TTC549 (cell line): Measurements from ENCODE around the gene CCIN.
"Not testable (repeated sequence)": the region's sequence is repeated elsewhere in the genome, so short reads cannot be mapped to it uniquely, and the experiment has no call there.

Experiments
- FAIRE-seq: peaks from 2 replicates; lab custom pipeline; 2012; peaks lifted over from hg19 to GRCh38; lab: Jason Lieb, UNC

Gene CCIN

DNA sequence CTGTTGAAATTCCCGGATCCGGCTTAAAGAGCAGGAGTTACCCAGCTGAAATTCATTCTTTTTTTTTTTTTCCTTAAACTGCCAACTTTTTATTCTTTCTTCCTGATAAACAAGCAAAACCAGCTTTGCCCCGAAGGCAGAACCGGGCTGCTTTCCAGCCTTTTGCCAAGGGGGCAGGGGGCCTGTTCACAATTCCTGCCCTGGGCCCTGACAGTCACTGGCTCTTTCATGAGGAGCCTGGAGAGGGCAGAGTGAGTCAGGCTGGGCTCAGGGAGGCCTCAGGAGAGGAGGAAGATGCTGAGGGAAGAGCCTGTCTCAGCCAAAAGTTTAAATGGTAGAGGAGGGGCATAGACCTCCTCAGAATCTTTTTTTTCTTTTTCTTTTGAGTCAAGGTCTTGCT lies 27.9 kb upstream of the CCIN start:
- FAIRE-seq, result no peak

DNA sequence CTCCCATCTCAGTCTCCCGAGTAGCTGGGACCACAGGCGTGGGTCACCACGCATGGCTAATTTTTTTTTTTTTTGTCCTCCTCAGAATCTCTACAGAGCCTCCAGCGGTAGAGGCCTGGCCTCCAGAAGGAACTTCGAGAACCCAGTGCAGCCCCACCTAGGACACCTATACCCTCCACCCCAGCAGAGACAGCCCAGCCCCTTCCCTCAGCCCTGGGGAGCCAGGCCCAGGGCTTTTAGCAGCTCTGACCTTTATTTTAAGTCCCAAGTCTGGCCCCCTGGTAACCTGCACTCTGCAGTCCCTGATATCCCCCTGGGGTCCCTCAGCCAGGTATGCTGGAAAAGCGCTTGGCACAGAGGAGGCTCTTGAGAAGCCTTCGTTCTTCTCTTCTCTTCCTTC lies 27.4 kb upstream of the CCIN start:
- no peak for FAIRE-seq

DNA sequence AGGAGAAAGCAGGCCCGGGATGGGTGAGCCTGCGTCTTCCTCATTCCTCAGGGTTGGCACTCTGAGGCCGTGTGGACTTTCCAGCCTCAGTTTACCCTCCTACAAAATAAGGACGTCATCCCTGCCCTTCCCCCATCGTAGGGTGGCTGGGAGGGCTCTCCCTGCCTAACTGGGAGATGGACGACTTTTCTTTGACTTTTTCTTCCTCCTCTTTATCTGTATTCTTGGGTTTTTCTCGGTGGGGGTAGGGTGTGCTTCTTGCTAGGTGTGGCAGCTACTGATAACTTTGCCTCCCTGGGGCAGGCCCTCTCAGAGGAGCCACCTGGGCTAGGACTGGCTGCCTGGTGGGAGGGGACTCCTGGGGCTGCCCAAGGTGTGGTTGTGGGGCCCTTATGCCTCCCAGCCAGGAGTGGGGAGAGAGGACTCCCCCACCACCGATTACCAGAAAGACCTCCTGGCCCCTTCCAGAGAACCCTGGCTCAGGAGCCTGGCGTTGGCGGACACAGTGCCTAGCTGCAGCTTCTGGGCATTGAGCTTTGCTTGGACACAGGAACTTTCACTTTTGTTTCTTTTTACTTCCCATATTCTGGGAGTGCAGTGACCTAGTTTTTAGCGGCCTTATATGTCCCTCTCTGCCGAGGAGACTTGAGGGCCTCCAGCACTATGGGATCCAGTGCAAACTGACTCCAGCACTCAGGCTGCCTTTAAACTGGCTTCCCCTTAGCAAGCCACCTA lies 26.5 kb upstream of the CCIN start:
- FAIRE-seq, result no peak

DNA sequence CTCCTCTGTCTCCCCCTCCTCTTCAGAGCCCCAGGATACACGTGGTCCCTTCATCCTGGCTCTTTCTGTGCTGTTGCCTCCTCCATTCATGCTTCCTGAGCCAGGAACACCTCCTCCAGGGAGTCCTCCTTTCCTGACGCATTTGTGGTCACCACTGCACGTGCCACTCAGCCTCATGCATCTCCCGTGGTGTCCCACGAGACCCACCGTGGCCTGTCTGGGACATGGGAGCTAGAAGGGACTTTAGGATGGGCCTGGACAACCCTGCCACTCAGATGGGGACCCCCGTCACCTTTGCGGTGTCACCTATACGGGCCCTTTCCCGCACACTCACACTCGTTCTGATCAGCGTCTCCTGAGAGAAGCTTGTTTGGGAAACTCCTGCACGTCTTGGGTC lies 25.9 kb upstream of the CCIN start:
- FAIRE-seq, result no peak

DNA sequence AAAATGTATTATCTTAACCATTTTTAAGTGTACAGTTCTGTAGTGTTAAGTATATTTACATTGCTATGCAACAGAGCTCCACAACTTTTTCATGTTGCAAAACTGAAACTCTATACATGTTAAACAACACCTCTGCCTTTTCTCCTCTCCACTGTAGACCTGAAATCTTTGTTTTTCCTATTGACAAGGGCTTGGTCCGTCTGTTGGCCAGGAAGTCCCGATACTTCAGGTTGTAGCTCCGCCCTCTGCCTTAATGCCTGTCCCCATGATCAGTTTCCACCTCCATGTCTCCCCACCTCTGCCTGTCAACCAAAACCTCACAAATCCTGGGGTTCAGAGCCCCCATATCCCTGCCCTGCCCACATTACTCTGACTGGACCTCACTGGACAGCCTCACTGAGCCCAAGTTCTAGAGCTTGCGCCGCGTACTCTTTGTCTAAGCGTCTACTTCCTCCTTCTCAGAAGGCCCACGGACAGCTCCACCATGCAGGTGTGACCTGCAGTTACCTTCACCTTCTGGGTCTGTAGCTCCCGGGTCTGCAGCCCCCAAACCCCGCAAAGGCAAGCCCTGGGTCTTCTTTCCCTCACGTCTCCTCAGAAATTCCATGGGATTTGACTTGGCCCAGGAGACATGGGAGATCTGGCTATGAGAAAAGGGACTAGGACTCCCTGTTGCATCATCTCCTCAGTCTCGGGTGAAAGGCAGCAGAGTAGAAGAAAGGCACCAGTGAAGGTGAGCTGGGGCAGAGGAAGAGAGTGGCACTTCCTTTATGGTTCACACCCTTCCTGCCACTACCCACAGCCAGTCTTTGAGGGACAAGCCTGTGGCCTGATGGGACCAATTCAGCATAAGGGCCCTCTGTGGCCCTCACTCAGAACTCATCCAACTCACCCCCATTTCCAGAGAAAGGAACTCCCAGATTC lies 24.6 kb upstream of the CCIN start:
- FAIRE-seq, result no peak

DNA sequence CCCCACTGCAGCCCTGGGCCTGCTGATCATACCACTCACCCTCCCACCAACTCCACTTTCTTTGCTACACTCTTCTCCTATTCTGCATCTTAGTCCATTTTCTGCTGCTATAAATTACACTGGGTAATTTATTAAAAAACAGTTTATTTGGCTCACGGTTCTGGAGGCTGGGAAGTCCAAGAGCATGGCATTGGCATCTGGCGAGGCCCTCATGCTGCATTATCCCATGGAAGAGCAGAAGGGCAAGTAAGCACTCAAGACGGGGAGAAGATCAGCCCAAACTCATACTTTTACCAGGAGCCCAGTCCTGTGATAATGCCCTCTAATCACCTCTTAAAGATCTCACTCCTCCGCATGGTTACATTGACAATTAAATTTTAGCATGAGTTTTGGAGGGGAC lies 23.2 kb upstream of the CCIN start:
- FAIRE-seq, result no peak

DNA sequence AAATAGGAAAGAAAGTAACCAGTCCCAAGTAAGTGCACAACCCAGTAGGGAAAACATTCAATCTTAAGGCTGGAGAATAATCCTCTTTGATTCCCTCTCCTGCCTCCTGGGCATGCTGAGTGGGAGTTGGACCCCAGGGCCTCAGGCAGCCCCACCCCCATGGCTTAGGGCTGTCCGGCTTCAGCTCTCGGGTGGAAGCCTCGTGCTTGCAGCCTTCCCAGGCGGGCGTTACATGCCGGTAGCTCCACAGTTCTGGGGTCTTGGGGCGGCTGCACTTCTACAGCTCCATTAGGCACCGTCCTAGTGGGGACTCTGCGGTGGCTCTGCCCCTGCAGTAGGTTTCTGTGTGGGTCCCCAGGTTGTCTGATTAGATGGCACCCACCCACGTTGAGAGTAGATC lies 22.5 kb upstream of the CCIN start:
- no peak for FAIRE-seq

DNA sequence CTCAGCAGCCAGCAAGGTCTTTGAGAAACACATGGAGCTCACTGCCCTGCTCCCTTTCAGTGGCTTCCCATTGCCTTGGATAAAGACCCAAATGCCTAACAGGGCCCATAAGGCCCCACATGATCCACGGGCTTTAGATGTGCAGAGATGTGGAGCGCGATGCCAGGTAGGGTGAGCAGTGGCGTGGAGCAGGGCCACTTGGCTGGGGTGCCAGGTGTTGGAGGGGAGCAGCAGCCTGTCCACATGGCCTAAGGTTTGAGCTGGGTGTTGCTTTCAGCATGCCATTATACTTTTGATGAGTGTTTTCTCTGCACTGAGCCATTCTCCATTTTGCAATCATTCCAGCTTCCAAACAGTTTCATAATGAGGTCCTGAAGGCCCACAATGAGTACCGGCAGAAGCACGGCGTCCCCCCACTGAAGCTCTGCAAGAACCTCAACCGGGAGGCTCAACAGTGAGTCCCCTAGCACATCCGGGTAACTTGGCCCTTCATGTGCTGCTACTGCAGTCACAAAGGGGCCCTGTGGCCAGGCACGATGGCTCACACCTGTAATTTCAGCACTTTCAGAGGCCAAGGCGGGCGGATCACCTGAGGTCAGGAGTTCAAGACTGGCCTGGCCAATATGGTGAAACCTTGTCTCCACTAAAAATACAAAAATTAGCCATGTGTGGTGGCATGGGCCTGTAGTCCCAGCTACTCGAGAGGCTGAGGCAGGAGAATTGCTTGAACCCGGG lies 21.6 kb upstream of the CCIN start:
- FAIRE-seq, result no peak

DNA sequence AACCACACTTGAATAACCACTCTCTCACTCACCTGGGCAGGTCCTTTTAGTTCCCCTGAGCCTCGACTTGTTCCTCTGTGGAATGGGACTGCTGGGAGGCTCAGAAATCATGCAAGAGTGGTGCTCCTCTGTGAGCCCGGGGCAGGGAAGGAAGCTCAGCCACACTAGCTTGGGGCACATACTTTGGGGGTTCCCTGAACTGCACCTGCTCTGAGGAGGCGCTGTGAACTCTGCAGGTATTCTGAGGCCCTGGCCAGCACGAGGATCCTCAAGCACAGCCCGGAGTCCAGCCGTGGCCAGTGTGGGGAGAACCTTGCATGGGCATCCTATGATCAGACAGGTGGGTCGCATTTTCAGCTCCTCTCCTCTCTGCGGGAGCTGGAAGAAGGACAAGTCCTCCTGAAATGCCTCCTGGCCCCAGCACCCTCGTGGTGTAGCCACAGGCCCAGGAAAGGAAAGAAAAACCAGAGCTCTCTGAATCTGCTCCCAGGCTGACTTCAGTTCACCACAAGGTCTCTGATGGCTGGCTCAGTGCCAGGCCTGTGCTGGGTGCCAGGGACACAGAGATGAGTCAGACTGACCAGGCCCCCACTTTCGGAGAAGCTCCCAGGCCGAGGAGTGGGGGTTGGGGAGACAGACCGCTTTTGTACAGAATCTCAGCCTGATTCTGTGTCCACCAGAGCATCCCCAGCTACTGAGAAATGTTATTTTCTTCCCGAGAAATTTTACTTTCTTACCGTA lies 20.7 kb upstream of the CCIN start:
- no peak for FAIRE-seq

DNA sequence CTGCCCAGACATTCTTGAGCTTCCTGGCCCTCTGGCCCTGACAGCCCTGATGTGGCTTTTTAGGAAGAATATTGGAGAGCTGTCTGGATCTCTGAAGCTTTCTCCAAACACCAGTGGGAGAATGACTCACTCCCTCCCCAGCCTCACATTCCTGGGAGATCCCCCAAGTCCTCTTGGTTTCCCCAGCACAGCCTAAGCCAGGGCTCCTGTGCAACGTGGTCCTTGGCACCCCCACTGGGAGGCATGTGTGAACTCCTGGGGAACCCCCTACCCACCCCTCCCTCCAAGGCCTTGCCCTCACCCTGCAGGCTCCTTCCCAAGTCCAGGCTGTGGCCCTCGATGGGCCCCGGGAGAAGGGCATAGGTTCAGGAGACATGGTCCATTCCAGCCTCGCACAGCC lies 20.0 kb upstream of the CCIN start:
- FAIRE-seq, result no peak

DNA sequence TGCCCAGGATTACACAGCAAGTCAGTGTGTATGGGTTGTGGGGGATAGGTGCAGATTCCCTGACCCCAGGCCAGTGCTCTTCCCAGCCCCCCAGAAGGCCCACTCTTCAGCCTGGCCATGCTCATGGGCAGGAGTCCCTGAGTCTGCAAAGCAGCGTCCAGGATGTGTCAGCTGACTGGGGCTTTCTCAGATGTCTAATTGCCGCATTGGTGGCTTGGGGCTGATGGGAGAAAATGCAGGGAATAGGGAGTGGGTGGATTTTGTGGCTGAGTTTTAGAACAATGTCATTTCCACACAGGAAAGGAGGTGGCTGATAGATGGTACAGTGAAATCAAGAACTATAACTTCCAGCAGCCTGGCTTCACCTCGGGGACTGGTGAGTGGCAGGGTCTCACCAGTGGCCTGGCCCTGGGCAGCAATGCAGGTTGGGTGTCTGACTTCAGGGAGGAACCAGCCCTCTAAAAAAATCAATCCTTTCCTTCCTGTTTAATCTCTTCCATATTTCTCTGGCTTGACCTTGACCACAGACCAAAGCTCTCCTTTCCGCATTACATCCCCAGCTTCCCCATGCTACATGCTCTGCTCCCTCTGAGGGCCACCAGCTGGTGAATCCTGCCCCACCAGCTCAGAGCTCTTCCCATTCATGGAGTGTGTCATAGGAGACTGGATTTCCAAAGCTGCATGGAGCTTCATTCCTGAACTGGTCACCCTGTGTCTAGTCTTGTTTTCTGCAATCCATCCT lies 18.4 kb upstream of the CCIN start:
- no peak for FAIRE-seq

DNA sequence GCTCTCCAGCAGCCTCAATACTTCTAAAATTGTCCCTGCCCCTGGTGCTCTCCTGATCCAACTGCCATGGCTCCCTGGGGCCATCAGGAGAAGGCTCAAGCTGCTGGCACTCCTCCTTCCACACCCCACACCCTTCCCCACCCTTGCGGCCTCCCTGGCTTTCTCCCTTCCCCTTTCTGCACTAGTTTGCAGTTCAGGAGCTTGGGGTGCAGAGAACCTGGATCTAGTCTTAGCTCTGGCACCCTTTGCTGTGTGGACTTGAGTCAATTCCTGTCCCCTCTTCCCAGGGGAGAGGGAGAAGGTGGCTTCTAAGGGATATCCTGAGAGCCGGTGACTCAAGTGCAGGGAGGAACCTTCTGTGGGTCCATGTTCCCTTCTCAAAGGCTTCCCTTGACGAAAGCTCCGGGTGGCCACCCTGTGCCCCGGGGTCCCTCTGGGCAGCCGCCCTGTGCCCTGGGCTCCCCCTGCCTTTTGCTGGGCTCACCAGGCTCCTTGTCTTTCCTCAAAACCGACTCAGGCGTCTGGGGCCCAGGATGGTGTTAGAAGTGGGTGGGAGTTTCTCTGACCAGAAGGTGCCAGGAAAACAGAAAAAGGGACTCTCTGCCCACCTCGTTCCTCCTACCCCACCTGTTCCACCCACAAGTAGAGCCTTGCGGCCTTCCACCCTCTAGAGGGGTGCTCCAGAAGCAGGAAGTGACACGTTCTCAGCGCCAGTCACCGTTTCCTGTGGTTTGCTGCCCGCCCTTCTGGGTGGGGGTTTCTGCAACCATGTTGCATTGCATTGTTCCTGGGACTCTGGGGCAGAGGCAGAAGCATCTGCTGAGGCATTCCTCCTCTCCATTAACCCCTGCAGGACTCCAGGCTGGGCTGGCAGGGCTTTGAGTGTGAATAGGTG lies 17.6 kb upstream of the CCIN start:
- FAIRE-seq, result no peak

DNA sequence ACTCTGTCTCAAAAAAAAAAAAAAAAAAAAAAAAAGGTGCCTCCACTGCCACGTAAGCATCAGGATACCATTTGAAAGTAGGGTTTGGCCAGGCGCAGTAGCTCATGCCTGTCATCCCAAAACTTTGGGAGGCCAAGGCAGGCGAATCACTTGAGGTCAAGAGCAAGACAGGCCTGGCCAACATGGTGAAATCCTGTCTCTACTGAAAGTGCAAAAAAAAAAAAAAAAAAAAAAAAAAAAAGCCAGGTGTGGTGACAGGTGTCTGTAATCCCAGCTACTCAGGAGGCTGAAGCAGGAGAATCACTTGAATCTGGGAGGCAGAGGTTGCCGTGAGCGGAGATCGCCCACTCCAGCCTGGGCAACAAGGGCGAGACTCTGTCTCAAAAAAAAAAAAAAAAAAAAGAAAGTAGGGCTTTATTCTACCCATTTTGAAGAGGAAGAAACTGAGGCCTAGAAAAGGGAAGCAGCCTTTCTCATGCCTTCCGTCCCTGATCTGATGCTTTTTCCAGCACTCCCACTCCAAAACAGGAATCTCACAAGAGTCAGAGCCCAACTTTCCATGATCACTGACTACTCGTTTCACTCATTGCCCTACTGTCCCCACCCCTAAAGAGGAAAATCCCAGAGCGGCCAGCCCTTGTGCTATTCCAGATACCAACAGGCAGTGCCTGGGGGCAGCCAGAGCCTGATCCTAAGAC lies 16.3 kb upstream of the CCIN start:
- no peak for FAIRE-seq

DNA sequence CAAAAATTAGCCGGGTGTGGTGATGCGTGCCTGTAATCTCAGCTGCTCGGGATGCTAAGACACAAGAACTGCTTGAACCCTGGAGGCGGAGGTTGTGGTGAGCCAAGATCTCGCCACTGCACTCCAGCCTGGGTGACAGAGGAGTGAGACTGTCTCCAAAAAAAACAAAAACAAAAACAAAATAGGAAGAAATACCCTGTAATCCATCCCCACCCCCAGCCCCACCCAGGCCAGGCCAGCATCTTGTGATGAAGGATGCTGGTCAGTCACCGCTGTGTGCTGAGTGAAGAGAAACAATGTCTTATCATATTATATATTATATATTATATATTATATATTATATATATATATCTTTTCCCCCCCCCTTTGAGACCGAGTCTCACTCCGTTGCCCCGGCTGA lies 15.4 kb upstream of the CCIN start:
- FAIRE-seq, result no peak

DNA sequence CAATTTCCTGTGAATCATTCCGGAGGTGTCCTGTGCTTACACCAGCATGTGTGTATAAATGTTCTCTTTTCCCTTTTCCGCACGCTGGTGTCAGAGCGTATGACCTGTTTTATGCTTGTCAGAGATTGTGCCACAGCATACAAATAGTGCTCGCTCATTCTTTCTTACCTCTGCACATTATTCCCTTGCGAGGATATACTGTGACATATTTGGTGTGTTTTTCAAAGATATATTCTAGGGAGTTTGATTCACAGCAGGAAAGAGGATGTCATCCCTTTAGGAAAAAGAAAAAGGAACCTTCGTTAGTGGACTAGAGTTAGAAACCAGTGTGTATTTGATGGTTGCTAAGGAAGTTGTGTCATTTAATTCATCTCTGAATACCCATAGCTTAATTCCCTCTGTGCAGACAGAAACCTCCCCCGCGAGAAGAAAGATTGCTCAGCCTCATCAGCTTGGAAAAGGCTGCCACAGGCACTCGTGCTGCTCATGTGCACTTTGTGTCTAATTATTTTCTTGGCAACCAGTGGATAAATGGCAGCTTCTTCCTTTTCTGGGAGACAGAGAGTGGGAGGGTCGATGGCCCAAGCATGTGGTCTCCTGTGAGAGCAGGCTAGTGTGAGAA lies 14.7 kb upstream of the CCIN start:
- FAIRE-seq, result no peak

DNA sequence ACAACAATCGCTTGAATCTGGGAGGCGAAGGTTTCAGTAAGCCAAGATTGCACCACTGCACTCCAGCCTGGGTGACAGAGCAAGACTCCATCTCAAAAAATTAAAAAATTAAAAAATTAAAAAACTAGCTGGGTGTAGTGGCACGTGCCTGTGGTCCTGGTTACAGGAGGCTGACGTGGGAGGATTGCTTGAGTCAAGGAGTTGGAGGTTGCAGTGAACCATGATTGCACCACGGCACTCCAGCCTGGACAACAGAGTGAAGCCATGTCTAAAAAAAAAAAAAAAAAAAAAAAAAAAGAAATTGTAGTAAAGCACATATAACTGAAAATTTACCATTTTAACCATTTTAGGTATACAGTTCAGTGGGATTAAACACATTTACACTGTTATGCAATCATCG lies 13.1 kb upstream of the CCIN start:
- FAIRE-seq, result no peak

DNA sequence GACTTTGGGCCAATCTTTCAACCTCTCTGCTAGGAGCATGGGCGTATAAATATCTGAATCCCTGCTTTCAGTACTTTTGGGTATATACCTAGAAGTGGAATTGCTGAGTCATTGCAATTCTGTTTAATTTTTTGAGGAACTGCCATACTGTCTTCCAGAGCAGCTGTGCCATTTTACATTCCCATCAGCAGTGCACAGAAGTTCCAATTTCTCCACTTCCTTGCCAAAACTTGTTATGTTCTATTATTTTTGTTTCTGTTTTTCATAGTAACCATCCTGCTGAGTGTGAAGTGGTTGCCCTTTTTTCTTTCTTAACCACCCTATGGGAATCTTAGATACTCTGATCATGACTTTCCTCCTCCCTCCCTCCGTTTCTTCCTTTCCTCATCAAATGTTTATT lies 11.1 kb upstream of the CCIN start:
- no peak for FAIRE-seq

DNA sequence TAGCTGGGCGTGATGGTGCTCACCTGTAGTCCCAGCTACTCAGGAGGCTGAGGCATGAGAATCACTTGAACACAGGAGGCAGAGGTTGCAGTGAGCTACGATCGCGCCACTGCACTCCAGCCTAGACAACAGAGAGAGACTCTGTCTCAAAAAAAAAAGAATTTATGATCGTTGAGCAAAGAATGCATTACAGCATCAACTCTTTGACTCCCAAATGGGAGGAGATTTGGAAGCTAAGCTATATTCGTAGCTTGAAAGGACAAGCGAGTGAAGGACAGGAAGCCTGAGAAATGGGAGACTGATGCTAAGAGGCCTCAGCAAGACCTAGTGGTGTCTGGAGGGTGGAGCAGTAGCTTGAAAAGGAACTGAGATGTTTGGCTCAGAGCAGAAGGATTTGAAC lies 10.3 kb upstream of the CCIN start:
- FAIRE-seq, result no peak

DNA sequence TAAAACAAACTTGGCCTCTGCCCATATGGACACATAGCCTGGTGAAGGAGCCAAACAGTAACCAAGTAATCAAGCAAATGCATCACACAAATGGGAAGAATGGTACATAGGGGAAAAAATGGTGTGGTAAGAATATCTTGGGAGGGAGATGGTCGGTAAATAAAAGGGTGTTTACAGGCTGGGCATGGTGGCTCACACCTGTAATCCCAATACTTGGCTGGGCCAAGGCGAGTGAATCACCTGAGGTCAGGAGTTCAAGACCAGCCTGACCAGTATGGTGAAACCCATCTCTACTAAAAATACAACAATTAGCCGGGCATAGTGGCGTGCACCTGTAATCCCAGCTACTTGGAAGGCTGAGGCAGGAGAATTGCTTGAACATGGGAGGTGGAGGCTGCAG lies 9.7 kb upstream of the CCIN start:
- not testable (repeated sequence) for FAIRE-seq
